Large intestine (tissue), 3 donors: ENCODE results near the gene COL4A2. TPM values are rescaled to one million over a fixed set of nuclear protein-coding genes. Genes with fewer than 3 reads are reported as not detected.

ENCODE experiments used
- DNase-seq, 2 donors: peaks; one replicate each; pipeline versions ENCODE4 v3.0.0 to v3.0.0-alpha.2; 2013
- H3K27ac ChIP-seq: one replicate; pipeline ENCODE4 v1.5.1; 2013; ENCODE audit warnings: low read length
- H3K27me3 ChIP-seq: 2 replicates; pipeline ENCODE4 v1.6.1; 2013; ENCODE audit warnings: low read length; ENCODE audit not compliant: control insufficient read depth, insufficient read depth
- H3K36me3 ChIP-seq: 2 replicates; pipeline ENCODE4 v1.6.1; 2013; ENCODE audit warnings: low read length; ENCODE audit not compliant: control insufficient read depth, insufficient read depth
- H3K4me1 ChIP-seq: one replicate; pipeline ENCODE4 v1.6.1; 2013; ENCODE audit warnings: low read length; ENCODE audit not compliant: control insufficient read depth, insufficient read depth
- H3K4me3 ChIP-seq: one replicate; pipeline ENCODE4 v1.5.1; 2013; ENCODE audit warnings: low read length
- H3K9me3 ChIP-seq: one replicate; pipeline ENCODE4 v1.6.1; 2013; ENCODE audit warnings: mild to moderate bottlenecking, low read depth, low read length, moderate library complexity; ENCODE audit not compliant: control insufficient read depth
- WGBS: methylation state at CpG from one replicate; pipeline ENCODE4 v1.1.5; 2013; ENCODE audit warnings: low lambda C conversion rate; ENCODE audit not compliant: insufficient coverage; 5-methylcytosine and 5-hydroxymethylcytosine counted together
- polyA plus RNA-seq: library from polyadenylated mRNA; unstranded; fragments of 120-200 nt; gene quantifications from one replicate; pipeline ENCODE4 v1.2.1, GENCODE V29; 2013

COL4A2 gene
- polyA plus RNA-seq, 1 donor: 164 TPM

DNA sequence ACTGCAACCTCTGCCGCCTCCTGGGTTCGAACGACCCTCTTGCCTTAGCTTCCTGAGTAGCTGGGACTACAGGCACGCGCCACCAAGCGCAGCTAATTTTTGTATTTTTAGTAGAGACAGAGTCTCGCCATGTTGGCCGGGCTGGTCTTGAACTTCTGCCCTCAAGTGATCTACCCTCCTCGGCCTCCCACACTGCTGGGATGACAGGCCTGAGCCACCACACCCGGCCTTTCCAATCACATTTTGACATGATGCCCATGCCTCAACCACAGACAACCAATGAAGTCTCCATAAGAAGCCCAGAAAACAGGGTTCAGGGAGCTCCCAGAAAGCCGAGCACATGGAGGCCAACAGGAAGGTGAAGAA is 242.7 kb downstream of the COL4A2 start:
- WGBS: no CpG with 5 or more reads among the region's 11 CpGs
- H3K27me3 ChIP-seq: no peaks in the 10 kb centered on the region
- H3K4me3 ChIP-seq: no peak overlapping the region
- H3K27ac ChIP-seq: no peak overlapping the region
- peaks cover 3% of the 10 kb centered on the region for H3K9me3 ChIP-seq
- H3K4me1 ChIP-seq: peaks cover 5% of the 10 kb centered on the region
- no peak for DNase-seq
- peaks cover 12% of the 10 kb centered on the region for H3K36me3 ChIP-seq

DNA sequence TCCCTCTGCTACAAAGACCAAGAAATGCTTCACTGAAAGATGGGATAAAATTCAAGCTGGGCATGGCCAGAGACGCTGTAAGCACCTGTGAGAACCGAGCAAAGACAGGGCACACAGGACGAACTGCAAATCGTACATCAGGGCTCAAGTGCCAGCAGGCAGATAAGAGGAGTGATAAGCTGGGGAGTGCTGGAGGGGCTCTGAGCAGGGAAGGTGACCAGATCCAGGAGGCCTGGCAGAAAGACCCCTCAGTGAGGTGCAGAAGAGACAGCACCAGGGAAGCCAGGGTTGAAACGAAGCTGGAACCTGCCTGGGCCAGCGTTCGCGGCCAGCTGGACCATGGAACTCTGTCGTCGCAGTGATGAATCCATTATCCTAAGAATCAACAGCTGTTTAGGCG is 244.2 kb downstream of the COL4A2 start:
- Histone ChIP-seq H3K27me3 (no peaks in the 10 kb centered on the region), H3K36me3 (peaks cover 20% of the 10 kb centered on the region), H3K27ac (no peak overlapping the region), H3K4me1 (peaks cover 17% of the 10 kb centered on the region), H3K9me3 (peaks cover 3% of the 10 kb centered on the region), H3K4me3 (no peak overlapping the region)
- WGBS: 80% methylated on average over 1 of the region's 11 CpGs
- DNase-seq: no peak

DNA sequence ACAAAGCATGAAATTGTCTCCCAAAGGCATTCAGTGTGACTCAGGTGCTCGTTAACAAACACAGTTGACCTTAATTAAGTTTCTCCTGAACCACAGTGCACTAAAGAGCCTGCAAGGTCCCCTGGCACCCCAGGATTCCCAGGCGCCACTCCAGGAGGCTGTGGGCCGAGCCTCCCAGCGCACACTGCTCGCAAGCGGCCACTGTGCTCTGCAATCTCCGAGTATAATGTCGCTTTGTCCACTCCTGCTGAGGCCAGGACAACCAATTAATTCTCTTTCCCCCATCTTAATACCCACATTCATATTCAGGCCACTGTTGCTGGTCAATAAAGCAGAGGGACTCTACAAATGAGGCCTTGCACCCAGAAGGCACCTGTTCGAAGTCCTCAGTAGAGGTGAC is 245.7 kb downstream of the COL4A2 start:
- Histone ChIP-seq H3K4me1 (peaks cover 21% of the 10 kb centered on the region), H3K27ac (no peak overlapping the region), H3K36me3 (peaks cover 26% of the 10 kb centered on the region), H3K9me3 (peaks cover 7% of the 10 kb centered on the region), H3K4me3 (no peak overlapping the region), H3K27me3 (no peaks in the 10 kb centered on the region)
- no CpG with 5 or more reads among the region's 9 CpGs for WGBS
- no peak for DNase-seq

DNA sequence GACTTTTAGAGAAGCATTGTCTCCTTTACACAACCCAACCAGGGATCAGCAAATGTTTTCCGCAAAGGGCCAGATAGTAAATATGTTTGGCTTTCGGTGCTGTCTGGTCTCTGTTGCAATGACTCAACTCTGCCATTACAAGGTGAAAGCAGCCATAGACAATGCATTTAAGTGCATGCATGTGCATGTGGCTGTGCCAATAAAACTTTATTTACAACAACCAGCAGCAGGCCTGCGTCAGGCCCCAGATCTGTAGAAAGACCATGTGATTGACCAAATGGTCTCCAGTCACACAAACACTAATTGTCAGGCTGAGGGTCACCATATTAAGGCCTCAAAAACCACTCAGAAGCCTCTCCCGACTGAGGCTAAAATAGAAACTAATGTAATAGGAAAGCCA is 246.3 kb downstream of the COL4A2 start:
- Histone ChIP-seq H3K4me3 (no peak overlapping the region), H3K27ac (no peak overlapping the region), H3K27me3 (no peaks in the 10 kb centered on the region), H3K9me3 (peaks cover 10% of the 10 kb centered on the region), H3K4me1 (peaks cover 24% of the 10 kb centered on the region), H3K36me3 (peaks cover 26% of the 10 kb centered on the region)
- DNase-seq: no peak
- WGBS: no CpG with 5 or more reads among the region's 4 CpGs

DNA sequence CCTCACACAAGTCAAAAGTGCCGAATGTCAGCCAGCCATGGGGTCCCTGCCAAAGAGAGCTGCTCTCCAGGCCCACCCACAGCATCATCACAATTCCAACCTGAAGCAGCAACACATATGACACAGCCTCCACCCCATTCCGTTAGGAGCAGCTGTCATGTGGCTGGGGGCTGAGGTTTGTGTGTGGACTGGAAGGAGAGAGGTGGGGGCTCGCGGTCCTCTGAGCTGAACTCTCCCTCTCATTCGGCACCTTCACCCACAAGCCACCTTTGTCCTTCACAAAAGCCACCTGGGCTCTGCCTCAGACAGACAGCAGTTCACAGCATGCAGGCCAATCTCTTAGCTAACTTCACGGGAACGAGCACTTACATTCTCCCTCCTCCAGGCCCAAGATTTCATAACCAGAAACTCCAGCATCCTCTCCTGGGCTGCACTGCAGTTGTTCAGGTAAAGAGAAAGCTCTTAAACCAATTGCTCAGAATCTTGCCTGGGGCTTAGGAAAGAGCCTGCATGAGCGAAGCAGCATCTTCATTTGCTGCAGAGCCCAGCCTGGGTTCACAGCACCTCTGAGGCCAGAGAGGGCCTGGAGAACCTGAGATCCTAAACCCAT is 247.2 kb downstream of the COL4A2 start:
- DNase-seq: no peak
- H3K4me1 ChIP-seq: peaks cover 24% of the 10 kb centered on the region
- no peaks in the 10 kb centered on the region for H3K27me3 ChIP-seq
- peaks cover 28% of the 10 kb centered on the region for H3K36me3 ChIP-seq
- peaks cover 10% of the 10 kb centered on the region for H3K9me3 ChIP-seq
- WGBS: no CpG with 5 or more reads among the region's 8 CpGs
- H3K4me3 ChIP-seq: no peak overlapping the region
- no peak overlapping the region for H3K27ac ChIP-seq

DNA sequence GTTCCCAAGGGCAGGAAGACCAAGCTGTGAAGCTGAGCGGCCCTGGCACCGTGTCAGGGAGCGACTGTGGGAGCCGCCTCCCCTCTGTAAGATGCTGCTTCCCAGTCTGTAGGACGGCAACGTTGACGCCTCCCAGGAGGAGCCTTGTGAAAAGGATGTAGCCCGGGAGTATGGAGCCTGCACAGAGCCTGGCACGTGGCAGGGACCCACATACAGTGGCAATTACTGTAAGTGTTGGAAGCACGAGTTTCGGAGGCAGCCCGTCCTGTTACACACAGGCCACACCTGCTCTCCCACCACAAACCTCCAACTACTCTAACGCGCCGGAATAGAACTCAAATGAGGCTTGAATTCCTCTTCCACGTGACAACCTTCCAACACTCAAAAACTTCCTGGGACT is 247.9 kb downstream of the COL4A2 start:
- Histone ChIP-seq H3K4me3 (no peak overlapping the region), H3K9me3 (peaks cover 10% of the 10 kb centered on the region), H3K36me3 (peaks cover 29% of the 10 kb centered on the region), H3K27me3 (no peaks in the 10 kb centered on the region), H3K4me1 (peaks cover 24% of the 10 kb centered on the region), H3K27ac (peak overlapping the region; percentile 54)
- 100% methylated on average over 1 of the region's 16 CpGs for whole genome bisulfite sequencing
- no peak for DNase-seq

DNA sequence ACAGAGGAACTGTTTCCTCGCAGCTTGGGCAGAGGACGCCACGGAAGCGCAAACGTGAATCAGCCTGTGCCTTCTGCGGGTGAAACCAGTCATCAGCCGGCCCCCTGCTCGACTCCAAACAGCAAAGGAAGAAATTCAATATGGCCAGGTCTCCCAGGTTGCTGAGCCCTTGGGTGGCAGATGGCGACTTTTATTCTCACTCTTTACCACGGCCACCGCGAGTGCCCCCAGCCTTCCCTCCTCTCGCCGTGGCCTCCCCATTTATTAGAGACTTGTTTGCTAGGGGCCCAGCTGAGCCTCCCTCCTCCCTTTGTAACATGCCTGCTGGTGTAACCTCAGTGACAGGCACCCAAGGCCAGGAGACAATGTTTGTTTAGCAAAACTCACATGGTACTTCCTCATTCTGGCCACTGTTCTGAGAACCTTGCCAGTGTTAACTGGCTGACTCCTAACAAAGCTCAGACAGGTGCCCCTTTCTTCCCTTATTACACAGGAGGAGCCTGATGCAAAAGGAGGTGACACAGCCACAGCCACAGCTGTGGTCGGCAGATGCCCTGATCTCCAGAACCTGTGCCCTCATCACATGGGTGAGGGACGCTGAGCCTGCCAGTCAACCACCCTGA is 248.6 kb downstream of the COL4A2 start:
- no CpG with 5 or more reads among the region's 16 CpGs for WGBS
- H3K27ac ChIP-seq: peak overlapping the region; percentile 54
- peak; percentile 35 to 71 for DNase-seq
- H3K4me3 ChIP-seq: no peak overlapping the region
- no peaks in the 10 kb centered on the region for H3K27me3 ChIP-seq
- H3K36me3 ChIP-seq: peaks cover 29% of the 10 kb centered on the region
- peaks cover 24% of the 10 kb centered on the region for H3K4me1 ChIP-seq
- H3K9me3 ChIP-seq: peaks cover 10% of the 10 kb centered on the region

DNA sequence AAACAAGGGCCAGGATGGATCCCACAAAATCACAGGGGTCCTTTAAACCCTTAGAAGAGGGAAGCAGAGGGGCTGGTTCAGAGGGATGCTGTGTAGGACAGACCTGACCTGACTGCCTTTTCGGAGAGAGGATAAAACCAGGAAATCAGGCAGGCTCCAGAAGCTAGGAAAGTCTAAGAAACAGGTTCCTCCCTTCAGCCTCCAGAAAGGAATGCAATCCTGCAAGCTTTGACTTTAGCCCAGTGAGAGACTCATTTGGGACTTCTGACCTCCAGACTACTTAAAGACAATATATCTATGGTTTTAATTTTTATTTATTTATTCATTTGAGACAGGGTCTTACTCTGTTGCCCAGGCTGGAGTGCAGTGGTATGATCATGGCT is 249.1 kb downstream of the COL4A2 start:
- H3K36me3 ChIP-seq: peaks cover 29% of the 10 kb centered on the region
- DNase-seq: peak in 1 of 2 donors; percentile 45
- no CpG with 5 or more reads among the region's 1 CpG for WGBS
- H3K9me3 ChIP-seq: peaks cover 10% of the 10 kb centered on the region
- peaks cover 23% of the 10 kb centered on the region for H3K4me1 ChIP-seq
- no peaks in the 10 kb centered on the region for H3K27me3 ChIP-seq
- H3K4me3 ChIP-seq: no peak overlapping the region
- H3K27ac ChIP-seq: peak overlapping the region; percentile 54

DNA sequence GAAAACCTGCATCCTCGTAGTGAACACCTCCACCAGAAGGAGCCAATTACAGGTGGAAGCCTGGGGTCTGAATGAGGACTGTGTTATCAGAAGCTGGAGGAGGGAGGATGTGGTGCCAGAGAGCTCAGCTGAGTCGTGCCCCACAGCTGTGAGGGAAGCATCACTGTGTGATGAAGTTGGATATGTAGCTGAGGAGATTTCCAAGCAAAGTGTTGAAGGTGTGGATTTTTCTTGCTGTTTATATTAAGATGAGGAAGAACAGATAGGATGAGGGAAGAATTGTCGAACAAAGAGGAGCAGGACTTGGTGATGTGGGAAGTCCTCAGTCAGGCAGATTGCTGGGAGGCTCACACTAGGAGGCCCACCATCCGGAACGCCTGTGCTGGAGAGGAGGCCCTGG is 250.0 kb downstream of the COL4A2 start:
- 100% methylated on average over 1 of the region's 5 CpGs for WGBS
- H3K27ac ChIP-seq: peak overlapping the region; percentile 54

DNA sequence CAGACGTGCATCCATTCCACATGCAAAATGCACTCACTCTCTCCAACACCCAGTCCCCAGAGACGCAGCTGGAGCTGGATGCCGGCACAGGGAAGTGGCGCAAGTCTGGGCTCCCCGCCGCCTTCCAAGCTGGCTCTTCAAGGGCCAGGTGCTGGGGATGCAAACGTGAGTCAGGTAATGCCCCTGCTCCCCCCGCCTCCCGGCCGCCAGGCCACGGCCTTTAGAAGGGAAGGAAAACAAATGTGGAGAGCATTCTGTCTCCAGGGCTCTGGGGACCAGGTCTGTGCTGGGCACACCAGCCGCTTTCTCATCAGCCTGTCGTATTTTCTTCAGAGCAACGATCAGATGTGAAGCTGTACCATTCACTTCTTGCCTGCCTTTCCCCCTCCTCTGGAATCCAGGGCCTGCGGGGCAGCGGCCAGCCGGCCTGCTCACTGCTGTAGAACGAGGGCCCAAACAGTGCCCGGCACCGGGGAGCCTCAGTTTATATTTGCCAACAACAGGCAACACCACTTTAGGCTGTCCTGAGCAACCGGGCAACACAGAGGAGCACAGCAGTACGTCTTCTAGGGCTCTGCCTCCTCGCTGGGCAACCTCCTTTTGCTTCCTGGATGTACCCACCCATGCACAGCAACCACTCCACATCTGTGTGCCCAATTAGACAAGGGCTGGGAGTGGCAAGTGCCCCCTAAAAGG is 250.7 kb downstream of the COL4A2 start:
- H3K9me3 ChIP-seq: peaks cover 9% of the 10 kb centered on the region
- H3K27me3 ChIP-seq: no peaks in the 10 kb centered on the region
- H3K4me1 ChIP-seq: peaks cover 26% of the 10 kb centered on the region
- DNase-seq: no peak
- H3K36me3 ChIP-seq: peaks cover 29% of the 10 kb centered on the region
- H3K27ac ChIP-seq: no peak overlapping the region
- no CpG with 5 or more reads among the region's 23 CpGs for WGBS
- H3K4me3 ChIP-seq: no peak overlapping the region

More for the DNA sequence above, 250.0 kb downstream of the COL4A2 start:
- peaks cover 19% of the 10 kb centered on the region for H3K4me1 ChIP-seq
- H3K27me3 ChIP-seq: no peaks in the 10 kb centered on the region
- peaks cover 29% of the 10 kb centered on the region for H3K36me3 ChIP-seq
- DNase-seq: no peak
- H3K9me3 ChIP-seq: peaks cover 10% of the 10 kb centered on the region
- no peak overlapping the region for H3K4me3 ChIP-seq
